AG08395 (cell line): ENCODE data around the gene GUCD1.
"Not testable (repeated sequence)": the region's sequence is repeated elsewhere in the genome, so short reads cannot be mapped to it uniquely, and the experiment has no call there.

Source experiments
- DNase-seq: peaks from one replicate; pipeline ENCODE4 v3.0.0; 2012; ENCODE audit warnings: mixed read lengths, low spot score

The GUCD1 gene

DNA sequence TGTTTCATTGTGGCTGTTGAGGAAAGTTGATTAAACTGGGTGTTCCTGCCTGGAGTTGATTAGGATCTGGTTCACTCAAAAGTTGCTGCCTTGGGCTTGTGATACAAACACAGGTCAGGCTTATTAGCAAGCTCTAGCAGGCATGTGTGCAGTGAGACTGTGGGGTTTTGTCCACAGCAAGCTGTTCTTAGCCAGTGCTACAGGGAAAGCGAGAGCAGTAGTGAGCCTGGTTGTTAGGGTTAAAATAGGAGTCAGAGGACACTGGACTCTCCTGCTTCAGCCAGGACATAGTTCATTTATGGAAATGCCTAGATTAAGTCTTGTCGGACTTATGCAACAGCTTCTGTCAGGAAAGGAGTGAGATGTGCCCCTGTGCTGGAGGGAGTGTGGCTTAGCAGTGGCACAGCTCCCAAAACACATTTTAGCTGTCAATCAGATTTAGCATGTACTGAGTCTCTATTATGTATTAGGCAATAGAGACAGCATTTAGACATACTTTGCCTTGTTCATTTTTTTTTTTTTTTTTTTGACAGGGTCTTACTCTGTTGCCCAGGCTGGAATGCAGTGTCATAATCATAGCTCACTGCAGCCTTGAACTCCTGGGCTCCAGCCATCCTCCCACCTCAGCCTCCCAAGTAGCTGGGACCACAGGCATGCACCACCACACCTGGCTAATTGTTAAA is 9.6 kb upstream of the GUCD1 start:
- DNase-seq, result no peak

- no peak for DNase-seq
These were observed 8.3 kb upstream of the GUCD1 start for GRCh38 chr22:24563246-24563645.

DNA sequence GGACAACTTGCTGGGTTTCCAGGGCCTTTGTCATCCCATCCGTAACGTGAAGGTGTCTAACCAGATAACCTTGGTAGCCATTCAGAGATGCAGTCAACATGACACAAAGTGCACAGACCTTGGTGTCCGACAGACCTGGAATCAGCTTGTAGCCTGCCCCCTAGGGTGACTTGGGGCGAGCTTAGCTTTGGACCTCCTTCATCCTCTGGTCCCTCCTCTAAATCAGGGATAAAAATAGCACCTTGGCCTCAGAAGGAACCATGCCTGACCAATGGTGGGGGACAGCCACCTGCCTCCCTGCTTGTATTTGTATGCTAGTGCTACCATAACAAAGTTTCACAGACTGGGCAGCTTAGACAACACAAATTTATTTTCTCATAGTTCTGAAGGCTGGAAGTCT is 4.5 kb upstream of the GUCD1 start:
- DNase-seq, result no peak

DNA sequence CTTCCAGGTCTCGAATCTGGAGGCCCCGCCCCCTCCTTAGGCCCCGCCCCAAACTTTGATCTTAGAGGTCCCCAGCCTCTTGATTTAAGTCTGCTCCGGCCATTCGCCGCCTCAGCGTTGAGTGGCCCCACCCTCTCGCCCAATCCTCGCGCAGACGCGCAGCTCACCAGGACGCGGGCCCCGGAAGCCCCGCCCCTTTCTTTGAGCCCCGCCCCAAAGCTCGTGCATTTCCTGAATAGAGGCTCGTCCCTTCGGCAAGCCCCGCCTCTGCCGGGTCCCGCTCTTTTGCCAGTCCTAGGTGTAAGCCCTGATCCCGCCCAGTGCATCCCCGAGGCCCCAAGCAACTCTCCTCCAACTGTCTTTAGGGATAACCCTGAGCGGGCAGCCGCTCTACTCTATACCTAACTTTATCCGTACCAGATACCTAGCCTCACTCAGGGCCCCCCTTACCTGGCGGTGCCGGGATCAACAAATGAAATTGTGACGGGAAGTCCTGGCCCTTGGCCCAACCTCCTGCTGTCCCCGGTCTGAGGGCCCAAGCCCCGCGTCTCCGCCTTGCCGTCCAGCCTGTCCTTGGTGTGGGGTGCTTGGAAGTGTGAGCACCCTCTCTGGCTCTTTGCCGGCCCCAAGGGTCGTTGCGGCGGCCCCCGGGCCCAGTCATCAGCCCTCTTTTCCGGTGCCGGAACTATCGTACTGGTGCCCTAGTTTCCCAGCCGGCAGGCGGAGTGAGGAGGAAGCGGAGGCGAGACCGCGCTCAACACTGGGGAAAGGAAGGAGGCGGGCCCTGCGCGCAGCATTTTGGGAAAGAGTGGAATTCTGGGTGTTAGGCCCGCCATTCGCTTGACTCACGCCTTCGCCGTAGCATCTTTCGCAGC is 464 bp upstream of the GUCD1 start, which contains the start of gene SNRPD3:
Gene SNRPD3 (plus strand): TSS at position 835 of the 875 bp plus-strand sequence. CDS start 1,676 bp downstream, outside the sequence.
- peak; percentile 100 for DNase-seq

DNA sequence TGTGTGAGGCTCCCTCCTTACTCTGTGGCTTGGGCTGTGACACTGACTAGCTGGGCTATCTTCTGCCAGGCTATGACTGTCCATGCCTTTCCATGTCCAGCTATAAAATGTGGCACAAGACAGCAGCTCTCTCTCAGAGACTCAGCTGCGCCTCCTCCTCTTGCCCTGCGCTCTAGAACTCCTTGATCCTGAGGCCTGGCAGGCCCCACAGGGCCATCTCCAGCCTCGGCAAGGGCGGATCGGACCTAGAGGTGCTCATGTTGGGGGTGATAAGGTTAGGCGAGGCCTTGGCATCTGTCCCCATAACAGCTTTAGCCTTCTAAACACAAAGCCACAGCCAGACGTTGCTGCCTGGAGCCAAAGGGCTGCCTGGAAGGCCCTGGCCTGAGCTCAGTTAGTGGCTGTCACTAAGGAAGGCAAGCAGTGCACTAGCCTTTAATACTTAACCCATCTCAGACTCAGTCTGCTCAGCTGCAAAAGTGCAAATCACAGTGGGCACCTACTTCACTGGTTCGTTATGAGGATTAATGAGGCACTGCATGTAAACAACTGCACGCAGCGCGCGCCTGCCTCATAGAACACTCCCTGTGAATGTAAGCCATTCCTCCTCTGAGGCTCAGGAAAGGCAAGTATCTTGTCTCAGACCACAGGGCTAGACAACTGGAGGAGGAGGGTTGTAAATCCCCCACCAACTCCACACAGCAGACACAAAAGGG is 1.2 kb downstream of the GUCD1 start:
- DNase-seq, result no peak

DNA sequence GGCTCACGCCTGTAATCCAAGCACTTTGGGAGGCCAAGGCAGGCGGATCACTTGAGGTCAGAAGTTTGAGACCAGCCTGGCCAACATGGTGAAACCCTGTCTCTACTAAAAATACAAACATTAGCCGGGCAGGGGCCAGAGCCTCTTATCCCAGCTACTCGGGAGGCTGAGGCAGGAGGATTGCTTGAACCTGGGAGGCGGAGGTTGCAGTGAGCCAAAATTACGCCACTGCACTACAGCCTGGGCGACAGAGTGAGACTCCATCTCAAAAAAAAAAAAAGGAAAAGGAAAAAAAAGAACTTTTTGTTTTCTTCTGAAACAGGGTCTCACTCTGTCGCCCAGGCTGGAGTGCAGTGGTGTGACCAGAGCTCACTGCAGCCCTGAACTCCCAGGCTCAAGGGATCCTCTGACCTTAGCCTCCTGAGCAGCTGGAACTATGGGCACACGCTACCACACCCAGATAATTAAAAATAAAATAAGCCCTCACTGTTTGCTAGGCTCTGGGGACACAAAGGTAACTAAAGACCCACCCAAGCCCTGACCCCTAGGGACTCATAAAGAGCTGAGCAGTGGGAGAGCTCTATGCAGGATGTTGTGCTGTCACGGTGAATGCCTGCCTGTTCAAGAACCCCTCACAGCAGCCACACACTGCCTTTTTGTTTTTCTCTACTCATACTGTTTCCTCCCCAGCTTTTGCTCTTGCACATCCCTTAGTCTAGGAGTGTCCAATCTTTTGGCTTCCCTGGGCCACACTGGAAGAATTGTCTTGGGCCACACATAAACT is 2.2 kb downstream of the GUCD1 start:
- not testable (repeated sequence) for DNase-seq

- DNase-seq, result no peak
These were observed 4.0 kb downstream of the GUCD1 start for GRCh38 chr22:24550902-24551435.

DNA sequence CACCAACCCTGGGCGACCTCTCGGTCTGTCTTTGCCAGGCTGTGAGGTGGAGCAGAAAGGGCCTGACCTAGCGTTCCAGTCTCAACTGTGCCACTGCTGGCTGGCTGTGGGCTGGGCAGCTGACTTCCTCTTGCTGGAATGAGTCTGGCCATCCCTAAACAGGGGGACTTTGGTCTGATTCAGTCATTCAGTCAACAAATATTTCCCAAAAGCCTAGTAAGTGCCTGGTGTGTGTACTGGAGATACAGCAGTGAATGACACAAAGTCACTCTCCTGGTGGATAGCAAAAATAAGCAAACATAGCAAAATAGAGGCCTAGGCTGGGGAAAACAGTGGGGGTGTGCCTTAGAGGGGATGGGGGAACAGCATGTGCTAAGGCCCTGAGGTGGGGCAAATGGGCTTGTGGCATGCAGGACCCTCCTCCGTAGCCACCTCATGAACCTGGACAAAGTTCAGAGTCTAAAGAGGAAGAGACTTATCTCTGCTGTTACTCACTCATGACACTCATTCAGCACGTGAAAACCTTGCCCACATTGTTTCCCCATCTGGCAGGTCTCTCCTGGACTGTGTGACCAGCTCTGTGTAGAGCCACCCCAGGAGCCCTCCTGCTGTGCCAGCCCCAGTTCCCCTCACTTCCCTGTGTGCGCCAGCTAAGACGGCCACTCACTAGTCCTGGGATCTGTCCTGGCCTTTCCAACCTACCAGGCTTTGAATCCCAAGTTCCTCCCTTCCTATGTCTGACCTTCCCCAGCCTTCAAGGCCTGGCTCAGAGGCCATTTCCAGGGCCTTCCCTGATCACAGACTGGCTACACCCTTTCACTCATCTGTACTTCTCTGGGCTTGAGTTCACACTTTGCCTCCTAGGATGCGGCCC is 4.7 kb downstream of the GUCD1 start:
- DNase-seq, result no peak

DNA sequence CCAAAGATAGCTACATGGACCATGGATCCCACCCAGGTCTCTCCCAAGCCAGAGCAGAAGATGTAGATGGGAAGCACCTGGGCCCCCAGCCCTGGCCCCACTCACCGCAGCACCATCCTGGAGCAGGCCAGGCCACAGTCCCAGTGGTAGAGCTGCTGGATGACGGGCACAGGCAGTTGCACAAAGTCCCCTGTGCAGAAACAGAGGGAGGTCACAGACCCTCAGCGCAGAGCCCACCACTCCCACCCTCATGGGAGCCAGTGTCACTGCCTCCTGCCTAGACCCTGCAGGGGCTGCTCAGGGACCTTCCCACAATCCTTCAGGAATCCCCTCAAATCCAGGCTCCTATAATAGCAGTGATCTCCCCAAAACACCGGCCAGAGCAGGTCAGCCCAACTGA is 6.1 kb downstream of the GUCD1 start:
- DNase-seq, result no peak

DNA sequence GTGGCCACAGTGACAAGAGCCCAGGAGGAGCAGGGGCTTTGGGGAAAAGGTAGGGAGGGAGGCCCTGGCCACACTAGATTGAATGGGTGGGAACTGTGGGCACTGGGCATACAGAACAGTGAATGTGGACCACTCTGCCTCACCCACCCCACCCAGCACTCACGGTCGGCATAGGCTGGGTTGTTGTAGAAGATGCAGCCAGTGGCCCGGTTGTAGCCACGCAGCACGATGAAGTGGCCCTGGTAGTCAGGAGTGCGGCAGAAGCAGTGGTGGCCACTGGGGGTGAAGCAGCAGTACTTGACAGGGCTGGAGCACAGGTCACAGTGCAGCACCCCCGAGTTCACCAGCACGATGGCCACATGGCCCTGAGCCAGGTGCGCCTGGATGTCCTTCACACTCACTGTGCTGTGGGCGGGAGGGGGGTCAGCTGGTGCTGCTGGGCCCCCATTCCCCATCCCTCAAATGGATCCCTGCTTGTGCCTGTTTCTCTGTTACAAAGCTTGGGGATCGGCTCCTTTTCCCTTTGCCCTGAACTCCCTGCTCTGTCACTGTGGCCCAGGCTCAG is 11.2 kb downstream of the GUCD1 start:
- DNase-seq, result no peak

DNA sequence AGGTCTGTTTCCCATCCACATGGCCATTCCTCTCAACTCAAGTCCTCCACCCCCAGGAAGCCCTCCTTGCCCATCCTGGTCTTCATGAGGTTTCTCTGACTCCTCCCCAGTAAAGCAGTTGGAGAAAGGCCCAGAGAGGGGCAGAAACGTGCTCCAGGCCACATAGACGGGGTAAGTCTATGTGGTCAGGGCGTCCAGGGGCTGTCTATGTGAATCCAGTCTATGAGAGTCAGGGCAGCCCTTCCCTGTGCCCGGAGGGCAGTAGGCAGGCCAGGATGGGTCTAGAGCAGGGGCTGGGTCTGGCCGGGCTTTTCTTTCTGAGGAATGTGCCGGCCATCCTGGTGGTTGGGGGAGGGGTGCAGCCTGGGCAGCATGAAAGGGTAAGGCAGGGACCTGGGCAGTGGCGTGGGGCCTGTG is 11.7 kb downstream of the GUCD1 start:
- no peak for DNase-seq

- no peak for DNase-seq
These were observed 12.3 kb downstream of the GUCD1 start for GRCh38 chr22:24542641-24543040.

GRCh38 chr22:24541681-24542515 is 13.0 kb downstream of the GUCD1 start:
- DNase-seq, result no peak

DNA sequence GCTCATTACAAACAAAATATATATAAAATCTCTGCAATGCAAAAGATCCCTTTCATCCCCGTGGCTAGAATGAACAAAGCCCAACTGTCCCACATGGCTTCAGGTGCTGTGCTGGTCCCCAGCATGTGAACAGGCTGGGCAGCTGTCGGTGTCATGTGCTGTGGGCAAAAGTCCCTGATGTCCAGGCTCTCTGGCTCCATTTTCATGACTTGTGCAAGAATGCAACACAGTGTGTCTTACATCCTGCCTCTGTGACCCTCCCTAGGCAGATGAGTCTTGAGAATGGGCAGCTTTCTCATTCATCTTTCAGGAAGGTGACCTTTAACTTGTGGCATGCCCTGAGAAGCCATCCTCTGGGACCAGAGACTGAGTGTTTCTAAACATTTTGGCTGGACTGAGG is 14.5 kb downstream of the GUCD1 start:
- no peak for DNase-seq

DNA sequence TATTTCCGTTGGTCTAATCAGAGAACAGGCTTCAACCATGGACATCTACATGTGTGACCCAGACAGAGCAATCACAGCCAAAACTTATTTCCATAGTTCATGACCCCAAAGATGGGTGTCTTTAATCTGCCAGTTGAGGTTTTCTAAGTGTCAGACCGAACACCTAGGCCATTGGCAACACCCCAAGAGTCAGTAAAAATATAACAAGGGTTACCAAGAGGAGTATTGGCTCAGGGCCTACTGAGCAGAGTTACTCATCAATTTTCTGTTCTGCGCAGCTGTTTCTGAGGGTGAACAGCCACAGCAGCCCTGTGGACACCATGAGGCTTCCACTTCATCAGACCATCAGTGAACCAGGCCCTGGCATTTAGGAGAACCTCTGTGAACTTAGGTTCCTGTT is 18.8 kb downstream of the GUCD1 start:
- no peak for DNase-seq

GRCh38 chr22:24535348-24535747 is 19.6 kb downstream of the GUCD1 start:
- DNase-seq, result no peak

GRCh38 chr22:24532075-24532474 is 22.9 kb downstream of the GUCD1 start:
- no peak for DNase-seq

DNA sequence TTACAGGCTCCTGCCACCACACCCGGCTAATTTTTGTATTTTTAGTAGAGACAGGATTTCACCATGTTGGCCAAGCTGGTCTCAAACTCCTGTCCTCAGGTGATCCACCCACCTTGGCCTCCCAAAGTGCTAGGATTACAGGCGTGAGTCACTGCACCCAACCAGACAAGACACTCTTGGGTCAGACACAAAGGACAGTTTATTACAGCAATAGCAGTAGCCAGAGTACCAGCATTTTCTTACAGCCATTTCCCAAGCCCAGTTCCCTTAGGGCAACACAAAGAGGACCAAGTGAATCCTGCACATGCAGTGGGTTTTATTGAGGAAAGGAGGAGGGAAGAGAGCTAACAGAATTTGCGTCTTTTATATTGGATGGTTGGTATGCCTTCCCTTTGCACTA is 24.0 kb downstream of the GUCD1 start:
- DNase-seq, result not testable (repeated sequence)

GRCh38 chr22:24529898-24530297 is 25.0 kb downstream of the GUCD1 start:
- no peak for DNase-seq
